GM19099 (cell line): ENCODE data around the gene LILRB4.
"Not testable (repeated sequence)": the region's sequence is repeated elsewhere in the genome, so short reads cannot be mapped to it uniquely, and the experiment has no call there.

Experiments
- POLR2A ChIP-seq: IDR thresholded peaks from 3 replicates; pipeline ENCODE4 v1.6.1; 2011; ENCODE audit warnings: low read depth; ENCODE audit not compliant: insufficient read length; ENCODE audit errors: extremely low read depth

The LILRB4 gene

GRCh38 chr19:54662730-54663129 lies at the start of gene LILRB4:
Gene LILRB4, plus strand, starts transcription at chr19:54662985. Its CDS starts 49 bp downstream, at chr19:54663034.
- TF ChIP-seq POLR2A = peak; percentile 56

GRCh38 chr19:54614726-54615125 lies 48.1 kb upstream of the LILRB4 start:
- no peak for TF ChIP-seq POLR2A

GRCh38 chr19:54616057-54616456 lies 46.7 kb upstream of the LILRB4 start:
- TF ChIP-seq POLR2A = no peak

- TF ChIP-seq POLR2A = peak; percentile 51
These were observed 45.8 kb upstream of the LILRB4 start for GRCh38 chr19:54616821-54617560.

- no peak for TF ChIP-seq POLR2A
These were observed 42.3 kb upstream of the LILRB4 start for GRCh38 chr19:54620464-54620863.

GRCh38 chr19:54622431-54622830 lies 40.4 kb upstream of the LILRB4 start:
- no peak for TF ChIP-seq POLR2A

GRCh38 chr19:54626757-54627156 lies 36.0 kb upstream of the LILRB4 start:
- TF ChIP-seq POLR2A = no peak

GRCh38 chr19:54630262-54630661 lies 32.5 kb upstream of the LILRB4 start, which contains the start of gene LILRB1:
Gene LILRB1, plus strand, starts transcription at chr19:54630484. Its CDS starts 590 bp downstream, at chr19:54631074.
- TF ChIP-seq POLR2A = not testable (repeated sequence)

- no peak for TF ChIP-seq POLR2A
These were observed 32.0 kb upstream of the LILRB4 start for GRCh38 chr19:54630782-54631181.

GRCh38 chr19:54633401-54633800 lies 29.4 kb upstream of the LILRB4 start:
- no peak for TF ChIP-seq POLR2A

GRCh38 chr19:54638683-54639082 lies 24.1 kb upstream of the LILRB4 start:
- TF ChIP-seq POLR2A = no peak

- no peak for TF ChIP-seq POLR2A
These were observed 18.7 kb upstream of the LILRB4 start for GRCh38 chr19:54644056-54644455.

- TF ChIP-seq POLR2A = no peak
These were observed 16.4 kb upstream of the LILRB4 start for GRCh38 chr19:54646331-54646841.

GRCh38 chr19:54648129-54648528 lies 14.7 kb upstream of the LILRB4 start:
- TF ChIP-seq POLR2A = no peak

- TF ChIP-seq POLR2A = no peak
These were observed 12.6 kb upstream of the LILRB4 start for GRCh38 chr19:54650108-54650655.

GRCh38 chr19:54653181-54653809 lies 9.5 kb upstream of the LILRB4 start:
- no peak for TF ChIP-seq POLR2A
